HL-60 (cell line): ENCODE results near the gene BCL2L12.
A peak's percentile ranks its signal among the peaks of the same experiment; 100 is the strongest.
"Not testable (repeated sequence)": the region's sequence is repeated elsewhere in the genome, so short reads cannot be mapped to it uniquely, and the experiment has no call there.

ENCODE experiments used
- DNase-seq, 2 experiments: peaks; one replicate each; pipeline ENCODE4 v3.0.0-alpha.2; 2010 to 2020; ENCODE audit warnings: low read depth in 1 of 2, low spot score in 1 of 2
- H3K27ac ChIP-seq: fragments of 250-450 bp; sonication (Bioruptor Pico); replicated peaks from 2 replicates; pipeline ENCODE4 v1.5.1; 2020; ENCODE audit warnings: mild to moderate bottlenecking, moderate library complexity
- H3K27me3 ChIP-seq: fragments of 250-450 bp; sonication (Bioruptor Pico); 2 replicates; pipeline ENCODE4 v1.5.1; 2021; ENCODE audit warnings: mild to moderate bottlenecking, moderate library complexity; ENCODE audit not compliant: insufficient read depth, poor library complexity, severe bottlenecking
- H3K4me3 ChIP-seq: replicated peaks from 2 replicates; pipeline ENCODE4 v1.5.1; 2011; ENCODE audit warnings: mild to moderate bottlenecking, control low read depth, low read length; ENCODE audit not compliant: insufficient read depth
- GABPA ChIP-seq: IDR thresholded peaks from 2 replicates; pipeline ENCODE4 v1.6.1; 2012; ENCODE audit warnings: low read depth
- POLR2AphosphoS5 ChIP-seq: IDR thresholded peaks from 2 replicates; pipeline ENCODE4 v1.6.1; 2012; ENCODE audit warnings: low read depth
- SPI1 ChIP-seq: IDR thresholded peaks from 2 replicates; pipeline ENCODE4 v1.6.1; 2012; ENCODE audit warnings: low read depth, mild to moderate bottlenecking, borderline replicate concordance
- TF ChIP-seq, protein P1 (sequence below): IDR thresholded peaks from 2 replicates; pipeline ENCODE4 v1.6.1; 2012; ENCODE audit warnings: low read depth; ENCODE audit not compliant: insufficient replicate concordance
- TF ChIP-seq, protein P2 (sequence below): IDR thresholded peaks from one replicate; pipeline ENCODE4 v1.5.1; 2011; ENCODE audit warnings: low read length, control low read depth, inconsistent platforms; ENCODE audit not compliant: insufficient read depth

The BCL2L12 gene

DNA sequence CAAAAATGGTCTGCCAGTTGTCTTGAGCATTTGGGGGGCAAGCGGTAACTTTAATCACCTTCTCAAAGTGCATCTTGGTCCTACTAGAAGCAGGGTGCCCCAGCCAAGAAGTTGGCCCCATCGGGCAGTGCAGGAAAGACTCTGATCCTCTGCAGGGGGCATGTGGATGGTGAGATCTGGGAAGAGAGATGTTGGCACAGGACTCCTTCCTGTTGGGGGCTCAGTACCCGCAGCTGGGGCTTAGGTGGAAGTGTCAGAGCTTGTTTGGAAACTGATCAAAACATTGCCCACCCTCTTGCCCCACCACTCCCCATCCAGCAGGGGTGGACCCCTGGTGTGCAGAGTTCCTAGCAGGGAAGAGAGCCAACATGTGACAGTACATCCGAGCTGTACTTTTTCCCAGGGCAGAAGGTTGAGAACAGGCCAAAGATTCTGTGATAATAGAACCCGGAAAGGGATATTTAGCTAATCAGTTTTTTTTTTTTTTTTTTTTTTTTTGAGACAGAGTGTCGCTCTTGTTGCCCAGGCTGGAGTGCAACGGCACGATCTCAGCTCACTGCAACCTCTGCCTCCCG, 34.6 kb upstream of the BCL2L12 start:
- no peak for DNase-seq
- no peak overlapping the region for H3K27ac ChIP-seq
- TF ChIP-seq POLR2AphosphoS5 (peak; percentile 58), SPI1 (no peak)
- no peak overlapping the region for H3K4me3 ChIP-seq
- no peaks in the 10 kb centered on the region for H3K27me3 ChIP-seq

DNA sequence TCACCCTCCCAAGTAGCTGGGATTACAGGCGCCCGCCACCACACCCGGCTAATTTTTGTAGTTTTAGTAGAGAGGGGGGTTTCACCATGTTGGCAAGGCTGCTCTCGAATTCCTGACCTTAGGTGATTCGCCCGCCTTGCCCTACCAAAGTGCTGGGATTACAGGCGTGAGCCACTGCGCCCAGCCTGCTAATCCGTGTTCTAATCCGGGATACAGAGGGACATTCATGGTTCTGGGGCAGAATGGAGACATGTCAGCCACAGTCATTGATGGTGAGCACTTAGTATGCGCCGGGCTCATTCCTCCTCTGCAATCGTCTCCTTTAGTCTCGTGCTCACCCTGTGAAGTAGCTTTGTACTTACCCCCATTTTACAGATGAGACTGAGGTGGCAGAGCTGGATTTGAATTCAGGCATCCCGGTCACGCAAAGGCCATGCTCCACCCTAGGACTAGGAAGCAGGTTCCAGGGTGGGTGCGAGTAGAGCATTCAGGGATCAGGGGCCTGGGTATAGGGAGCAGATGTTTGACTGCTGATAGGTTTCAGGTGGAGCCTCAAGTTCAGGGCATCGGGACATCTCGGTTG, 34.0 kb upstream of the BCL2L12 start:
- no peak for DNase-seq
- no peak; the same call in 1 of the 2 replicates for TF ChIP-seq POLR2AphosphoS5
- TF ChIP-seq, protein P1, sequence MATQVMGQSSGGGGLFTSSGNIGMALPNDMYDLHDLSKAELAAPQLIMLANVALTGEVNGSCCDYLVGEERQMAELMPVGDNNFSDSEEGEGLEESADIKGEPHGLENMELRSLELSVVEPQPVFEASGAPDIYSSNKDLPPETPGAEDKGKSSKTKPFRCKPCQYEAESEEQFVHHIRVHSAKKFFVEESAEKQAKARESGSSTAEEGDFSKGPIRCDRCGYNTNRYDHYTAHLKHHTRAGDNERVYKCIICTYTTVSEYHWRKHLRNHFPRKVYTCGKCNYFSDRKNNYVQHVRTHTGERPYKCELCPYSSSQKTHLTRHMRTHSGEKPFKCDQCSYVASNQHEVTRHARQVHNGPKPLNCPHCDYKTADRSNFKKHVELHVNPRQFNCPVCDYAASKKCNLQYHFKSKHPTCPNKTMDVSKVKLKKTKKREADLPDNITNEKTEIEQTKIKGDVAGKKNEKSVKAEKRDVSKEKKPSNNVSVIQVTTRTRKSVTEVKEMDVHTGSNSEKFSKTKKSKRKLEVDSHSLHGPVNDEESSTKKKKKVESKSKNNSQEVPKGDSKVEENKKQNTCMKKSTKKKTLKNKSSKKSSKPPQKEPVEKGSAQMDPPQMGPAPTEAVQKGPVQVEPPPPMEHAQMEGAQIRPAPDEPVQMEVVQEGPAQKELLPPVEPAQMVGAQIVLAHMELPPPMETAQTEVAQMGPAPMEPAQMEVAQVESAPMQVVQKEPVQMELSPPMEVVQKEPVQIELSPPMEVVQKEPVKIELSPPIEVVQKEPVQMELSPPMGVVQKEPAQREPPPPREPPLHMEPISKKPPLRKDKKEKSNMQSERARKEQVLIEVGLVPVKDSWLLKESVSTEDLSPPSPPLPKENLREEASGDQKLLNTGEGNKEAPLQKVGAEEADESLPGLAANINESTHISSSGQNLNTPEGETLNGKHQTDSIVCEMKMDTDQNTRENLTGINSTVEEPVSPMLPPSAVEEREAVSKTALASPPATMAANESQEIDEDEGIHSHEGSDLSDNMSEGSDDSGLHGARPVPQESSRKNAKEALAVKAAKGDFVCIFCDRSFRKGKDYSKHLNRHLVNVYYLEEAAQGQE = no peak
- TF ChIP-seq, protein P2, sequence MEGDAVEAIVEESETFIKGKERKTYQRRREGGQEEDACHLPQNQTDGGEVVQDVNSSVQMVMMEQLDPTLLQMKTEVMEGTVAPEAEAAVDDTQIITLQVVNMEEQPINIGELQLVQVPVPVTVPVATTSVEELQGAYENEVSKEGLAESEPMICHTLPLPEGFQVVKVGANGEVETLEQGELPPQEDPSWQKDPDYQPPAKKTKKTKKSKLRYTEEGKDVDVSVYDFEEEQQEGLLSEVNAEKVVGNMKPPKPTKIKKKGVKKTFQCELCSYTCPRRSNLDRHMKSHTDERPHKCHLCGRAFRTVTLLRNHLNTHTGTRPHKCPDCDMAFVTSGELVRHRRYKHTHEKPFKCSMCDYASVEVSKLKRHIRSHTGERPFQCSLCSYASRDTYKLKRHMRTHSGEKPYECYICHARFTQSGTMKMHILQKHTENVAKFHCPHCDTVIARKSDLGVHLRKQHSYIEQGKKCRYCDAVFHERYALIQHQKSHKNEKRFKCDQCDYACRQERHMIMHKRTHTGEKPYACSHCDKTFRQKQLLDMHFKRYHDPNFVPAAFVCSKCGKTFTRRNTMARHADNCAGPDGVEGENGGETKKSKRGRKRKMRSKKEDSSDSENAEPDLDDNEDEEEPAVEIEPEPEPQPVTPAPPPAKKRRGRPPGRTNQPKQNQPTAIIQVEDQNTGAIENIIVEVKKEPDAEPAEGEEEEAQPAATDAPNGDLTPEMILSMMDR = no peak
- TF ChIP-seq SPI1 = no peak
- TF ChIP-seq GABPA = no peak
- no peak overlapping the region for H3K4me3 ChIP-seq
- no peak overlapping the region for H3K27ac ChIP-seq
- H3K27me3 ChIP-seq = no peaks in the 10 kb centered on the region

DNA sequence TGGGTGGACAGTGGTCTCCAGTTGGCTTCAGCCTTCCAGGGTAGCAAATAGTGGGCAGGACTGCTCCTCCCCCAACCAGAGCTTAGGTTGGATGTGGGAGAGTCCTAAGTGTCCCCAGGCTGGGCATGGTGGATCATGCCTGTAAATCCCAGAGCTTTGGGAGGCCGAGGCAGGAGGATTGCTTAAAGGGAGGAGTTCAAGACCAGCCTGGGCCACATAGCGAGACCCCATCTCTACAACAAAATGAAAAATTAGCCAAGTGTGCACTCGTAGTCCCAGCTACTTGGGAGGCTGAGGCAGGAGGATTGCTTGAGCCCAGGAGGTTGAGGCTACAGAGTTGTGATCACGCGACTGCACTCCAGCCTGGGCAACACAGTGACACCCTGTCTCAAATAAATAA, 33.2 kb upstream of the BCL2L12 start:
- H3K27ac ChIP-seq = no peak overlapping the region
- TF ChIP-seq GABPA = no peak
- no peak for TF ChIP-seq SPI1
- TF ChIP-seq POLR2AphosphoS5 = no peak
- H3K4me3 ChIP-seq = no peak overlapping the region
- DNase-seq = no peak
- H3K27me3 ChIP-seq = no peaks in the 10 kb centered on the region

DNA sequence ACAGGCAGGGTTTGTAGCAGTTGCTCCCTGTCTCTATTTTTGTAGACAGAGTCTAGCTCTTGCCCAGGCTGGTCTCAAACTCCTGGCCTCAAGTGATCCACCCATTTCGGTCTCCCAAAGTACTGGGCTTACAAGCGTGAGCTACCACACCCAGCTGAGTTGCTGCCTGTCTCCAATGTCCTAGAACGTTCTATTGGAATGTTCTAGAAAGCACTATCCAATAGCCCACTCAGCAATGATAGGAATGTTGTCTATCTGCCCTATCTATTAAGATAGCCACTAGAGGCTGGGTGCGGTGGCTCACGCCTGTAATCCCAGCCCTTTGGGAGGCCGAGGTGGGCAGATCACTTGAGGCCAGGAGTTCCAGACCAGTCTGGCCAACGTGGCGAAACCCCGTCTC, 32.5 kb upstream of the BCL2L12 start:
- H3K27ac ChIP-seq, DNase-seq, H3K4me3 ChIP-seq, H3K27me3 ChIP-seq: not testable (repeated sequence)

DNA sequence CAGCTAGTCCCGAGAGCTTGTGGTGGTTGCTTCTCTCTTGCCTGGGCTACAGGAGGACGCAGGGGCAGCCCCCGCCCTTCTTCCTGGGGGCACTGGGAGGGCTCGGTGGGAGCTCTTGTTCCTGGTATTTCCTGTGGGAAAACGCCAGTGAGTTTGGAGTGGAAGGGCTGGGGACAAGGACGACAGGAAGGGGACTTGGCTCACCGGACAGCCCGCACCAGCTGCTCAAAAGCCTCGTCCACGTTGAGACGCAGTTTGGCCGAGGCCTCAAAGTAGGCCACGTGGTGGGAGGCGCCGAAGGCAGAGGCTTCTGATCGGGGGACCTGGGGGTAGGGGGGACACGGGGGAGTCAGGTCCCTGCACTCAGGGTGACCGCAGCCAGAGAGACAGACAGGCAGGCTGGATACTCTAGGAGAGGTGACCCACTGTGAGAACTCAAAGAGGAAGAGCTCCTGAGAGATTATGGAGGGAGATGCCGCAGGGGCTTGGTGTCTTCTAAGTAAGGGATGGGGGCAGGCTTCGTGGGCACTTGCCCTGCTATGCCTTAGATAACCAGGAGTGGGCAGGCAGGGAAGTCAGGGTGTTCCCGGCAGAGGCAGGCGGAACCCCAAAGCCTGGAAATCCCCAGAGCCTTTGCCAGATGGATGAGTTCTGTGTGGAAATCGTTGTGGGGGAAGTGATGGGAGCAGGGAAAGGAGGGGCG, 30.1 kb upstream of the BCL2L12 start:
- TF ChIP-seq, protein P1 = no peak
- TF ChIP-seq GABPA (no peak), POLR2AphosphoS5 (no peak), SPI1 (no peak)
- TF ChIP-seq, protein P2 = no peak

More for the DNA sequence above, 30.1 kb upstream of the BCL2L12 start:
- Histone ChIP-seq H3K4me3 (no peak overlapping the region), H3K27me3 (no peaks in the 10 kb centered on the region), H3K27ac (no peak overlapping the region)
- no peak for DNase-seq
